Retina (tissue), 1 donor: Measurements from ENCODE around the gene ORC3.
"Not testable (repeated sequence)": the region's sequence is repeated elsewhere in the genome, so short reads cannot be mapped to it uniquely, and the experiment has no call there.

ENCODE experiments used
- DNase-seq: peaks from one replicate; pipeline ENCODE4 v3.0.0-alpha.2; 2016

ORC3 gene

GRCh38 chr6:87606199-87606598 lies 16.3 kb downstream of the ORC3 start:
- no peak for DNase-seq

- no peak for DNase-seq
Observed at GRCh38 chr6:87608802-87609201, 18.9 kb downstream of the ORC3 start.

GRCh38 chr6:87613018-87613417 lies 23.1 kb downstream of the ORC3 start:
- not testable (repeated sequence) for DNase-seq

GRCh38 chr6:87617405-87617804 lies 27.5 kb downstream of the ORC3 start:
- no peak for DNase-seq

GRCh38 chr6:87618531-87618930 lies 28.6 kb downstream of the ORC3 start:
- DNase-seq = no peak

- no peak for DNase-seq
Observed at GRCh38 chr6:87623248-87623647, 33.3 kb downstream of the ORC3 start.

GRCh38 chr6:87628424-87628823 lies 38.5 kb downstream of the ORC3 start:
- no peak for DNase-seq

- no peak for DNase-seq
Observed at GRCh38 chr6:87628881-87629280, 38.9 kb downstream of the ORC3 start.

- no peak for DNase-seq
Observed at GRCh38 chr6:87630746-87631145, 40.8 kb downstream of the ORC3 start.

- no peak for DNase-seq
Observed at GRCh38 chr6:87633851-87634250, 43.9 kb downstream of the ORC3 start.

GRCh38 chr6:87636315-87636714 lies 46.4 kb downstream of the ORC3 start:
- DNase-seq = no peak

GRCh38 chr6:87637106-87637505 lies 47.2 kb downstream of the ORC3 start:
- no peak for DNase-seq

GRCh38 chr6:87639373-87639772 lies 49.4 kb downstream of the ORC3 start:
- no peak for DNase-seq

- no peak for DNase-seq
Observed at GRCh38 chr6:87641065-87641692, 51.2 kb downstream of the ORC3 start.

GRCh38 chr6:87645080-87645479 lies 55.1 kb downstream of the ORC3 start:
- no peak for DNase-seq

- DNase-seq = no peak
Observed at GRCh38 chr6:87653074-87653962, 63.4 kb downstream of the ORC3 start.

- DNase-seq = no peak
Observed at GRCh38 chr6:87654122-87654521, 64.2 kb downstream of the ORC3 start.

- DNase-seq = no peak
Observed at GRCh38 chr6:87654875-87655454, 65.0 kb downstream of the ORC3 start.

GRCh38 chr6:87655824-87656223 lies 65.9 kb downstream of the ORC3 start:
- DNase-seq = no peak

- no peak for DNase-seq
Observed at GRCh38 chr6:87656857-87657256, 66.9 kb downstream of the ORC3 start.

- DNase-seq = no peak
Observed at GRCh38 chr6:87658516-87658915, 68.6 kb downstream of the ORC3 start.

GRCh38 chr6:87660226-87660911 lies 70.4 kb downstream of the ORC3 start:
- DNase-seq = no peak

GRCh38 chr6:87661016-87661415 lies 71.1 kb downstream of the ORC3 start:
- no peak for DNase-seq
